ENCODE data around the gene FAM120B. TPM values are rescaled to one million over a fixed set of nuclear protein-coding genes. Genes with fewer than 3 reads are reported as not detected.

Gene FAM120B
- total and polyA plus RNA-seq, 4 experiments from 2014 or later = 22.7 to 48.6 (median 40.1) TPM

DNA sequence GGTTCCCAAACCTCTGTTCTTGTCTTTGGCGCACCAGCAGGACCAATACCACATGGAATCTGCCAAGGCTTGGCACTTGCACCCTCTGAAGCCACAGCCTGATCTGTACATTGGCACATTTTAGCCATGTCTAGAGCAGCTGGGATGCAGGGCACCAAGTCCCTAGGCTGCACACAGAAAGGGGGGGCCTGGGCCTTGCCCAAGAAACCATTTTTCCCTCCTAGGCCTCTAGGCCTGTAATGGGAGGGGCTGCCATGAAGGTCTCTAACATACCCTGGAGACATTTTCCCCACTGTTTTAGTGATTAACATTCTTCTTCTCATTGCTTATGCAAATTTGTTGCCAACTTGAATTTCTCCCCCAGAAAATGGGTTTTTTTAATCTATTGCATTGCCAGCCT, 5.4 kb upstream of the FAM120B start:
- ChIA-PET CTCF (ENCODE audit: partially characterized antibody) (no interaction called here), POLR2A (ENCODE audit: partially characterized antibody) (no interaction called here)
- peaks cover 0 to 4% (median 3%) of the 10 kb centered on the region in 4 donors for H3K4me1 Mint-ChIP-seq
- peaks cover 16% of the 10 kb centered on the region for H3K4me1 ChIP-seq (ENCODE audit: insufficient read depth, low read length)
- peaks cover 21 to 35% of the 10 kb centered on the region in 2 donors for H3K27me3 Mint-ChIP-seq
- H3K27ac Mint-ChIP-seq = no peak overlapping the region
- intact Hi-C loops (cut with micrococcal nuclease) = loop anchor here (10.0 kb wide), 1 partner anchor 596 kb away; the partner anchor contains the start of genes C6orf120 and WDR27
- H3K4me3 ChIP-seq (ENCODE audit: low read length in 2 of 2) = no peak overlapping the region
- DNase-seq = no peak
- no peak overlapping the region for H3K4me3 Mint-ChIP-seq
- no peaks in the 10 kb centered on the region for H3K36me3 Mint-ChIP-seq
- H3K27me3 ChIP-seq (ENCODE audit: insufficient read depth, low read length) = peaks cover 9% of the 10 kb centered on the region
- H3K9me3 ChIP-seq (ENCODE audit: control insufficient read depth in 1 of 2, low read length in 2 of 2) = no peaks in the 10 kb centered on the region
- no peak overlapping the region for H3K27ac ChIP-seq (ENCODE audit: low read depth, low read length)
- no peaks in the 10 kb centered on the region for H3K36me3 ChIP-seq (ENCODE audit: insufficient read depth, low read length)
- H3K9me3 Mint-ChIP-seq = peaks cover 0 to 5% (median 0%) of the 10 kb centered on the region in 8 donors

DNA sequence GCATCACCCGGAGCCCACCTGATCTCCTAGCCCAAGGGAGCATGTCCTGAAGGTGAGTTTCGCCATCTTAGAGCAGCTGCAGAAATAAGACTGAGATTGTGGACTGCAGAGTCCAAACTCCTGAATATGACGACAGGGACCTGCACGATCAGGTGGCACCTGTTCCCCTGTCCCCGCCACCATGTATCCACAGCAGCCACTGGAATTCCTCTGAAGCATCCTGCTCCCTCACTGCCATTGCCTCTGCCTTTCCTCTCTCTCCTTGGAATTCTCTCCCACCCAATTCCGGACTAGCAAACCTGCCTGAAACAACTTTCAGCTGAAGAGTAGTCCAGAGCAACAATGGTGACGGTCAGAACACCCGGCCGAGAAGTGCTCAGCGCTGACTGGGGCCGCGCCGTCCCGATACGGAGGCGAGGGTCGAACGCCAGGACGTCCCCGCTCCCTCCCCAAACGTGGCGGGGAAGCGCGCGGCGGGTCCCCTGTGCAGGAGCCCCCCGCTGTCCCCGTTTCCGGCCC, 694 bp upstream of the FAM120B start:
- Histone ChIP-seq H3K27ac (ENCODE audit: low read depth, low read length) (peak overlapping the region; percentile 84), H3K27me3 (ENCODE audit: insufficient read depth, low read length) (no peaks in the 10 kb centered on the region), H3K4me1 (ENCODE audit: insufficient read depth, low read length) (peaks cover 47% of the 10 kb centered on the region), H3K4me3 (ENCODE audit: low read length in 2 of 2) (peak overlapping the region; percentile 26 to 99), H3K36me3 (ENCODE audit: insufficient read depth, low read length) (no peaks in the 10 kb centered on the region), H3K9me3 (ENCODE audit: control insufficient read depth in 1 of 2, low read length in 2 of 2) (no peaks in the 10 kb centered on the region)
- Mint-ChIP-seq H3K27me3 (peaks cover 9 to 16% of the 10 kb centered on the region in 2 donors), H3K9me3 (peaks cover 0 to 5% (median 0%) of the 10 kb centered on the region in 8 donors), H3K4me1 (peaks cover 28 to 37% (median 35%) of the 10 kb centered on the region in 4 donors), H3K4me3 (peak overlapping the region; percentile 76 to 83 (median 80)), H3K27ac (peak overlapping the region; percentile 38 to 90 (median 80)), H3K36me3 (peaks cover 0 to 13% of the 10 kb centered on the region in 2 donors)
- ChIA-PET CTCF (ENCODE audit: partially characterized antibody) (interaction anchor here (4.4 kb wide), 1 partner anchor 13 kb away, joined by 31 read pairs; the partner anchor contains the start of gene DLL1), POLR2A (ENCODE audit: partially characterized antibody) (interaction anchor here (0.8 to 4.1 kb wide), 7 partner anchors 10 to 604 kb away, joined by 3 to 22 read pairs (median 7); partner anchors contain the start of genes C6orf120, DLL1, DYNLT2 and ERMARD)
- DNase-seq = no peak
- intact Hi-C loops (cut with micrococcal nuclease) = loop anchor here (1.0 to 10.0 kb wide), 7 partner anchors 14 to 1094 kb away; partner anchors contain the start of genes C6orf120, DYNLT2, ERMARD and TBP

DNA sequence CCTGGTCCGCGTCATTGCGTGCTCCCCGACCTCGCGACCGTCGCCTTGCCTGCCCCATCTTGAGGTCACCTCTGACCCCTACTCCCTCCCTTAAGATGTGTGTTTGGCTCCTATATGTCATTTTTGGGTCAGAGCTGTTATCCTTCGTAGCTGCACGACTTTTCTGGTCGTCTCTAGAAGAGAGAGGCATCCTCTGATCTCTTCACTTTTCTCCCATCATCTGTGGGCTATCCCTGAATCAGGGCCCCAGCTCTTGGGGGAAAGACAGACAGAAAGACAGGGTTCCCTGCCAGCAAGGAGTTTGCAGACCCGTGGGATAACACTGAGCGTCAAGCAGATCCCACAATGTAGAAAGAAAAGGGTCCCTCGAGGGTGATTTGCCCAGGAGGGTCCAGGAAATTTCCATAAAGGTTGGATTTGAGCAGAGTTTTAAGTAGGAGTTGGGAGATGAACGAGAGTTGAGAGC, 555 bp downstream of the FAM120B start:
- peaks cover 37 to 47% (median 44%) of the 10 kb centered on the region in 4 donors for H3K4me1 Mint-ChIP-seq
- H3K36me3 ChIP-seq (ENCODE audit: insufficient read depth, low read length) = no peaks in the 10 kb centered on the region
- H3K4me1 ChIP-seq (ENCODE audit: insufficient read depth, low read length) = peaks cover 57% of the 10 kb centered on the region
- CTCF ChIA-PET (ENCODE audit: partially characterized antibody) = interaction anchor here (2.7 kb wide), 1 partner anchor 16 kb away, joined by 11 read pairs; the partner anchor contains the start of gene DLL1
- no peaks in the 10 kb centered on the region for H3K9me3 Mint-ChIP-seq
- intact Hi-C loops (cut with micrococcal nuclease) = loop anchor here (2.0 to 10.0 kb wide), 5 partner anchors 35 to 1095 kb away; partner anchors contain the start of genes C6orf120, DYNLT2, ERMARD and WDR27
- H3K4me3 Mint-ChIP-seq = peak overlapping the region; percentile 91 to 99 (median 94)
- no peaks in the 10 kb centered on the region for H3K27me3 ChIP-seq (ENCODE audit: insufficient read depth, low read length)
- peak overlapping the region; percentile 85 to 99 for H3K4me3 ChIP-seq (ENCODE audit: low read length in 2 of 2)
- peak overlapping the region; percentile 93 to 98 (median 97) for H3K27ac Mint-ChIP-seq
- DNase-seq = peak in 1 of 5 donors; percentile 59
- H3K9me3 ChIP-seq (ENCODE audit: control insufficient read depth in 1 of 2, low read length in 2 of 2) = no peaks in the 10 kb centered on the region
- peak overlapping the region; percentile 84 for H3K27ac ChIP-seq (ENCODE audit: low read depth, low read length)
- POLR2A ChIA-PET (ENCODE audit: partially characterized antibody) = interaction anchor here (0.8 to 4.1 kb wide), 11 partner anchors 11 to 555 kb away, joined by 3 to 22 read pairs (median 7); partner anchors contain the start of genes DLL1, DYNLT2, ERMARD and PDCD2
- peaks cover 8 to 10% of the 10 kb centered on the region in 2 donors for H3K27me3 Mint-ChIP-seq
- H3K36me3 Mint-ChIP-seq = peaks cover 0 to 20% of the 10 kb centered on the region in 2 donors

DNA sequence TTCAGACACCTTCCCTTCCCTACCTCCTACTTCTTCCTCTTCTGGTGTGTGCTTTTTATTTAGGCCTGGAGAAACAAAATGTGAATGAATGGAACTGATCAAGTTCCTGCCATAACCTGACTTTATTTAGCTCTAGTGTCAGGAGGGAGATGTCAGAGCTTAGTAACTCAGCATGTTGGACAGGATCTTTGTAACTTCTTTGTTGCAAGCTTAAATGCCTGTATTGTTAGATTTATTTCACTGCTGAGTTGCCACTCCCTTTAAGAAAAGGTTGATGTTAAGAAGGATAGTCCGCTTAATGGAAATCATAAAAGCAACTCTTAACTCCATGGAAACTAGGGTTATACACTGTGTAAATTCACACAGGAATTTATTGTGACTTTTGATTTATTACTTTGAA, 2.2 kb downstream of the FAM120B start:
- H3K4me3 Mint-ChIP-seq = peak overlapping the region; percentile 33 to 96 (median 74)
- peaks cover 0 to 21% of the 10 kb centered on the region in 2 donors for H3K36me3 Mint-ChIP-seq
- no peak for DNase-seq
- H3K4me1 Mint-ChIP-seq = peaks cover 46 to 62% (median 58%) of the 10 kb centered on the region in 4 donors
- ChIA-PET CTCF (ENCODE audit: partially characterized antibody) (interaction anchor here (2.7 kb wide), 1 partner anchor 17 kb away, joined by 11 read pairs; the partner anchor contains the start of gene DLL1), POLR2A (ENCODE audit: partially characterized antibody) (interaction anchor here (2.3 to 4.1 kb wide), 4 partner anchors 12 to 221 kb away, joined by 8 to 22 read pairs (median 18); partner anchors contain the start of gene DLL1)
- Histone ChIP-seq H3K9me3 (ENCODE audit: control insufficient read depth in 1 of 2, low read length in 2 of 2) (no peaks in the 10 kb centered on the region), H3K4me1 (ENCODE audit: insufficient read depth, low read length) (peaks cover 70% of the 10 kb centered on the region), H3K27me3 (ENCODE audit: insufficient read depth, low read length) (no peaks in the 10 kb centered on the region), H3K4me3 (ENCODE audit: low read length in 2 of 2) (no peak overlapping the region), H3K27ac (ENCODE audit: low read depth, low read length) (no peak overlapping the region), H3K36me3 (ENCODE audit: insufficient read depth, low read length) (no peaks in the 10 kb centered on the region)
- H3K27ac Mint-ChIP-seq = peak overlapping the region in 6 of 7 donors; percentile 1 to 93 (median 60)
- intact Hi-C loops (cut with micrococcal nuclease) = loop anchor here (5.0 to 10.0 kb wide), 4 partner anchors 36 to 1096 kb away; partner anchors contain the start of genes C6orf120 and WDR27
- H3K27me3 Mint-ChIP-seq = peaks cover 3 to 5% of the 10 kb centered on the region in 2 donors
- no peaks in the 10 kb centered on the region for H3K9me3 Mint-ChIP-seq

GRCh38 chr6:170311696-170312095, 5.1 kb downstream of the FAM120B start:
- H3K4me1 Mint-ChIP-seq = peaks cover 48 to 79% (median 69%) of the 10 kb centered on the region in 4 donors
- intact Hi-C loops (cut with micrococcal nuclease) = no loop called here
- peak overlapping the region in 2 of 8 donors; percentile 33 to 43 for H3K4me3 Mint-ChIP-seq
- peaks cover 0 to 32% of the 10 kb centered on the region in 2 donors for H3K36me3 Mint-ChIP-seq
- no peaks in the 10 kb centered on the region for H3K27me3 Mint-ChIP-seq
- ChIA-PET CTCF (ENCODE audit: partially characterized antibody) (no interaction called here), POLR2A (ENCODE audit: partially characterized antibody) (no interaction called here)
- Histone ChIP-seq H3K9me3 (ENCODE audit: control insufficient read depth in 1 of 2, low read length in 2 of 2) (no peaks in the 10 kb centered on the region), H3K36me3 (ENCODE audit: insufficient read depth, low read length) (no peaks in the 10 kb centered on the region), H3K27me3 (ENCODE audit: insufficient read depth, low read length) (no peaks in the 10 kb centered on the region), H3K4me3 (ENCODE audit: low read length in 2 of 2) (no peak overlapping the region), H3K4me1 (ENCODE audit: insufficient read depth, low read length) (peaks cover 62% of the 10 kb centered on the region), H3K27ac (ENCODE audit: low read depth, low read length) (no peak overlapping the region)
- DNase-seq = no peak
- H3K27ac Mint-ChIP-seq = no peak overlapping the region
- no peaks in the 10 kb centered on the region for H3K9me3 Mint-ChIP-seq

- no peak overlapping the region for H3K27ac ChIP-seq (ENCODE audit: low read depth, low read length)
Measured at GRCh38 chr6:170312876-170313275, 6.3 kb downstream of the FAM120B start.

GRCh38 chr6:170313716-170314295, 7.2 kb downstream of the FAM120B start:
- Mint-ChIP-seq H3K27ac (no peak overlapping the region), H3K9me3 (no peaks in the 10 kb centered on the region), H3K36me3 (peaks cover 12 to 39% of the 10 kb centered on the region in 2 donors), H3K27me3 (no peaks in the 10 kb centered on the region), H3K4me1 (peaks cover 38 to 67% (median 51%) of the 10 kb centered on the region in 4 donors), H3K4me3 (no peak overlapping the region)
- DNase-seq = no peak
- intact Hi-C loops (cut with micrococcal nuclease) = no loop called here
- CTCF ChIA-PET (ENCODE audit: partially characterized antibody) = no interaction called here
- POLR2A ChIA-PET (ENCODE audit: partially characterized antibody) = no interaction called here
- Histone ChIP-seq H3K36me3 (ENCODE audit: insufficient read depth, low read length) (peaks cover 8% of the 10 kb centered on the region), H3K4me3 (ENCODE audit: low read length in 2 of 2) (no peak overlapping the region), H3K27me3 (ENCODE audit: insufficient read depth, low read length) (no peaks in the 10 kb centered on the region), H3K4me1 (ENCODE audit: insufficient read depth, low read length) (peaks cover 42% of the 10 kb centered on the region), H3K27ac (ENCODE audit: low read depth, low read length) (no peak overlapping the region), H3K9me3 (ENCODE audit: control insufficient read depth in 1 of 2, low read length in 2 of 2) (no peaks in the 10 kb centered on the region)

More at GRCh38 chr6:170312876-170313275, 6.3 kb downstream of the FAM120B start:
- Histone ChIP-seq H3K9me3 (ENCODE audit: control insufficient read depth in 1 of 2, low read length in 2 of 2) (no peaks in the 10 kb centered on the region), H3K27me3 (ENCODE audit: insufficient read depth, low read length) (no peaks in the 10 kb centered on the region), H3K4me1 (ENCODE audit: insufficient read depth, low read length) (peaks cover 51% of the 10 kb centered on the region), H3K36me3 (ENCODE audit: insufficient read depth, low read length) (no peaks in the 10 kb centered on the region), H3K4me3 (ENCODE audit: low read length in 2 of 2) (no peak overlapping the region)
- Mint-ChIP-seq H3K4me1 (peaks cover 44 to 76% (median 60%) of the 10 kb centered on the region in 4 donors), H3K27ac (peak overlapping the region in 1 of 7 donors; percentile 5), H3K9me3 (no peaks in the 10 kb centered on the region), H3K27me3 (no peaks in the 10 kb centered on the region), H3K4me3 (no peak overlapping the region), H3K36me3 (peaks cover 7 to 36% of the 10 kb centered on the region in 2 donors)
- ChIA-PET POLR2A (ENCODE audit: partially characterized antibody) (no interaction called here), CTCF (ENCODE audit: partially characterized antibody) (no interaction called here)
- DNase-seq = no peak
- intact Hi-C loops (cut with micrococcal nuclease) = no loop called here

All from CD4-positive, alpha-beta memory T cell (primary cell).